Vagina (tissue), 2 donors: ENCODE measurements around the gene SPDYC. TPM values are rescaled to one million over a fixed set of nuclear protein-coding genes. Genes with fewer than 3 reads are reported as not detected.

Experiments
- DNase-seq, 2 donors: peaks; one replicate each; pipeline ENCODE4 v3.0.0-alpha.2; 2017; ENCODE audit errors: extremely low spot score in 2 of 2
- H3K27ac ChIP-seq: fragments of 200-600 bp; sonication (generic); one replicate; pipeline ENCODE4 v1.5.1; 2019
- H3K27me3 ChIP-seq: fragments of 200-600 bp; sonication (generic); one replicate; pipeline ENCODE4 v1.5.1; 2019
- H3K36me3 ChIP-seq, 2 donors: fragments of 200-600 bp; sonication (generic); one replicate each; pipeline ENCODE4 v1.5.1; 2017 to 2019
- H3K4me1 ChIP-seq: fragments of 200-600 bp; sonication (generic); one replicate; pipeline ENCODE4 v1.5.1; 2019
- H3K4me3 ChIP-seq, 2 donors: fragments of 200-600 bp; sonication (generic); 1 replicate in 1 of 2; 2 replicates in 1 of 2; pipeline ENCODE4 v1.5.1; 2016 to 2019
- H3K9me3 ChIP-seq: fragments of 200-600 bp; sonication (generic); one replicate; pipeline ENCODE4 v1.5.1; 2019
- CTCF ChIP-seq, 3 experiments: fragments of 450-650 bp in 2 of 3; fragments of 200-600 bp in 1 of 3; sonication (generic) in 1 of 3; IDR thresholded peaks; one replicate each; pipeline ENCODE4 v1.5.1; 2017 to 2019; ENCODE audit warnings: antibody characterized with exemption in 3 of 3, mild to moderate bottlenecking in 2 of 3, moderate library complexity in 2 of 3
- POLR2A ChIP-seq, 2 donors: fragments of 450-650 bp; IDR thresholded peaks; one replicate each; pipeline ENCODE4 v1.6.1; 2017; ENCODE audit warnings: antibody characterized with exemption in 2 of 2, mild to moderate bottlenecking in 2 of 2, moderate library complexity in 2 of 2
- POLR2AphosphoS5 ChIP-seq, 2 donors: sonication (generic); formaldehyde crosslinking; IDR thresholded peaks; one replicate each; pipeline ENCODE4 v1.9.0; 2017; ENCODE audit warnings: antibody characterized with exemption in 2 of 2, mild to moderate bottlenecking in 2 of 2, low read depth in 1 of 2; ENCODE audit not compliant: insufficient read depth in 1 of 2
- intact Hi-C: fragments of 100-400 bp; cut with DNase I; formaldehyde crosslinking; loops from one replicate; pipeline ENCODE4 v1.15.1; 2023
- total RNA-seq: library from RNA; depleted of rRNA; stranded (reverse); fragments of >200 nt; gene quantifications from one replicate; pipeline ENCODE4 v1.2.3, GENCODE V29; 2016

The SPDYC gene
- total RNA-seq, 1 donor from 2014 or later = not detected

- peak overlapping the region; percentile 94 to 97 for H3K4me3 ChIP-seq
- TF ChIP-seq POLR2AphosphoS5 (IDR thresholded peaks at IDR 0.05; ENCODE audit: insufficient read depth in 1 of 2, low read depth in 1 of 2) (peak in 1 of 2 donors; percentile 34), CTCF (IDR thresholded peaks at IDR 0.05) (no peak)
- peak overlapping the region; percentile 89 for H3K27ac ChIP-seq
- DNase-seq = no peak
- no peaks in the 10 kb centered on the region for H3K9me3 ChIP-seq
- H3K4me1 ChIP-seq = peaks cover 43% of the 10 kb centered on the region
- intact Hi-C loops = no loop called here
- H3K27me3 ChIP-seq = no peaks in the 10 kb centered on the region
- peaks cover 0 to 41% of the 10 kb centered on the region in 2 donors for H3K36me3 ChIP-seq
These were observed 13.3 kb downstream of the SPDYC start for GRCh38 chr11:65183201-65183891.

- Histone ChIP-seq H3K27me3 (no peaks in the 10 kb centered on the region), H3K4me3 (no peak overlapping the region), H3K27ac (peak overlapping the region; percentile 21), H3K36me3 (peaks cover 0 to 49% of the 10 kb centered on the region in 2 donors), H3K4me1 (peaks cover 43% of the 10 kb centered on the region), H3K9me3 (no peaks in the 10 kb centered on the region)
- TF ChIP-seq CTCF (IDR thresholded peaks at IDR 0.05) = no peak
- TF ChIP-seq POLR2AphosphoS5 (IDR thresholded peaks at IDR 0.05; ENCODE audit: insufficient read depth in 1 of 2, low read depth in 1 of 2) = no peak
- no peak for TF ChIP-seq POLR2A (IDR thresholded peaks at IDR 0.05)
- intact Hi-C loops = no loop called here
- DNase-seq = no peak
These were observed 14.1 kb downstream of the SPDYC start for GRCh38 chr11:65184146-65184545.

GRCh38 chr11:65185171-65185570 is 15.1 kb downstream of the SPDYC start:
- H3K36me3 ChIP-seq = peaks cover 0 to 60% of the 10 kb centered on the region in 2 donors
- TF ChIP-seq POLR2A (IDR thresholded peaks at IDR 0.05) (no peak), POLR2AphosphoS5 (IDR thresholded peaks at IDR 0.05; ENCODE audit: insufficient read depth in 1 of 2, low read depth in 1 of 2) (no peak), CTCF (IDR thresholded peaks at IDR 0.05) (no peak)
- H3K9me3 ChIP-seq = no peaks in the 10 kb centered on the region
- H3K4me3 ChIP-seq = no peak overlapping the region
- no peaks in the 10 kb centered on the region for H3K27me3 ChIP-seq
- H3K27ac ChIP-seq = no peak overlapping the region
- peaks cover 43% of the 10 kb centered on the region for H3K4me1 ChIP-seq
- no peak for DNase-seq
- intact Hi-C loops = no loop called here

- DNase-seq = no peak
- TF ChIP-seq POLR2A (IDR thresholded peaks at IDR 0.05) (no peak), POLR2AphosphoS5 (IDR thresholded peaks at IDR 0.05; ENCODE audit: insufficient read depth in 1 of 2, low read depth in 1 of 2) (no peak), CTCF (IDR thresholded peaks at IDR 0.05) (no peak)
- Histone ChIP-seq H3K36me3 (peaks cover 0 to 62% of the 10 kb centered on the region in 2 donors), H3K27ac (no peak overlapping the region), H3K4me1 (peaks cover 35% of the 10 kb centered on the region), H3K4me3 (no peak overlapping the region), H3K9me3 (no peaks in the 10 kb centered on the region), H3K27me3 (no peaks in the 10 kb centered on the region)
- intact Hi-C loops = no loop called here
These were observed 15.9 kb downstream of the SPDYC start for GRCh38 chr11:65185869-65186341.

GRCh38 chr11:65186701-65187100 is 16.7 kb downstream of the SPDYC start:
- peaks cover 0 to 68% of the 10 kb centered on the region in 2 donors for H3K36me3 ChIP-seq
- H3K4me1 ChIP-seq = peaks cover 34% of the 10 kb centered on the region
- H3K4me3 ChIP-seq = no peak overlapping the region
- no peak for TF ChIP-seq POLR2AphosphoS5 (IDR thresholded peaks at IDR 0.05; ENCODE audit: insufficient read depth in 1 of 2, low read depth in 1 of 2)
- DNase-seq = no peak
- H3K27me3 ChIP-seq = no peaks in the 10 kb centered on the region
- H3K9me3 ChIP-seq = no peaks in the 10 kb centered on the region
- intact Hi-C loops = no loop called here
- no peak overlapping the region for H3K27ac ChIP-seq
